ENCODE measurements around the gene MICAL2. TPM values are rescaled to one million over a fixed set of nuclear protein-coding genes. Genes with fewer than 3 reads are reported as not detected.

Gene MICAL2
- total and polyA plus RNA-seq, 2 donors (not counting 3 experiments of a cell fraction or from before 2014, with no cell fraction given), result 67.6 to 200 TPM

DNA sequence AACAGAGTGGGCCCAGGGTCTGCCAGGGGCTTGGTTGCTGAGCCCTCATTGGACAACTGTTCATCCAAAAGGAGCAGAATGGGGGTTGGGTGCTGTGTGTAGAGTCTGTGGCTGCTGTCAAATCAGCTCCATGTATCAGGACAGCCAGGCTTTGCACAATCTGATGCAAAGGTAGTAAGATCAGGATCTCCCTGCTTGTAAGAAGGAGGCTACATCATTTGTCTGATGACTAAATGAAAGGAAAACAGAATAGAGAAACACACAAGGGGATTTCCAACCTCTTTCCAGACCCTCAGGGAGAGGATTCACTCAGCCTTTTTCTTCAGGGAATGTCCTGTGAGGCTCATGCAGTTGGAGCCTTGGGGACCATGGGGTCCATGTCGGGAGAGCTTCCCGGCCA, 7.2 kb downstream of the MICAL2 start:
- H3K9ac ChIP-seq (replicated peaks; ENCODE audit: extremely low read depth, insufficient read depth, low read length), result no peak overlapping the region
- H2AFZ ChIP-seq (ENCODE audit: low read depth, low read length), result no peak overlapping the region
- H3K27ac ChIP-seq (ENCODE audit: insufficient read depth, low read depth, low read length), result no peak overlapping the region
- peaks cover 0 to 2% of the 10 kb centered on the region in 2 experiments for H3K36me3 ChIP-seq (ENCODE audit: control insufficient read depth in 2 of 2, extremely low read depth in 1 of 2, insufficient read depth in 2 of 2, low read length in 2 of 2)
- intact Hi-C loops (cut with micrococcal nuclease) (no loop called here), dilution Hi-C loops (cut with MboI; ENCODE audit: extremely low pct_ligation_motif_present, low sequenced_read_pairs) (no loop called here)
- no peak for DNase-seq (ENCODE audit: low read depth, low spot score)
- CTCF ChIA-PET, result interaction anchor here (0.8 to 1.2 kb wide), 2 partner anchors 47 to 120 kb away, joined by 3 read pairs; no protein-coding TSS in a partner anchor
- no peak overlapping the region for H3K4me3 ChIP-seq (replicated peaks in 1 of 3; ENCODE audit: insufficient read depth in 1 of 3, low read depth in 1 of 3, low read length in 3 of 3)
- peaks cover 17% of the 10 kb centered on the region for H3K4me1 ChIP-seq (ENCODE audit: control insufficient read depth, extremely low read depth, insufficient read depth, low read length)
- no peaks in the 10 kb centered on the region for H3K9me1 ChIP-seq (replicated peaks; ENCODE audit: control insufficient read depth, extremely low read depth, insufficient read depth, low read length)
- H3K9me3 ChIP-seq (replicated peaks; ENCODE audit: control insufficient read depth, insufficient read depth, low read length), result no peaks in the 10 kb centered on the region
- FAIRE-seq, result peak; percentile 50
- no TSS peak for BruUV-seq (replicated peaks)
- no peaks in the 10 kb centered on the region for H4K20me1 ChIP-seq (replicated peaks; ENCODE audit: control insufficient read depth, extremely low read depth, insufficient read depth, low read length)
- H3K4me2 ChIP-seq (ENCODE audit: insufficient read depth, low read length), result no peak overlapping the region
- no peaks in the 10 kb centered on the region for H3K27me3 ChIP-seq (ENCODE audit: control insufficient read depth in 2 of 2, insufficient read depth in 2 of 2, low read length in 2 of 2)
- TF ChIP-seq EZH2 (IDR thresholded peaks at IDR 0.05; ENCODE audit: borderline replicate concordance, low read depth, low read length, severe bottlenecking) (no peak), FOS (IDR thresholded peaks at IDR 0.05; ENCODE audit: borderline replicate concordance, insufficient read depth, low read length) (no peak), POLR2A (IDR thresholded peaks at IDR 0.05; ENCODE audit: low read depth, low read length) (no peak), POLR2AphosphoS5 (IDR thresholded peaks at IDR 0.05; ENCODE audit: insufficient read depth, low read depth, low read length) (no peak), GATA2 (IDR thresholded peaks at IDR 0.05; ENCODE audit: insufficient read depth, insufficient read length, low read depth, low read length) (no peak), JUN (IDR thresholded peaks at IDR 0.05; ENCODE audit: borderline replicate concordance, insufficient read depth, insufficient read length, low read depth) (no peak), MYC (IDR thresholded peaks at IDR 0.05; ENCODE audit: low read depth, low read length) (no peak)
- TF ChIP-seq, protein P1, sequence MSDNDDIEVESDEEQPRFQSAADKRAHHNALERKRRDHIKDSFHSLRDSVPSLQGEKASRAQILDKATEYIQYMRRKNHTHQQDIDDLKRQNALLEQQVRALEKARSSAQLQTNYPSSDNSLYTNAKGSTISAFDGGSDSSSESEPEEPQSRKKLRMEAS (IDR thresholded peaks at IDR 0.05; ENCODE audit: insufficient read depth, insufficient read length), result no peak
- TF ChIP-seq, protein P2, sequence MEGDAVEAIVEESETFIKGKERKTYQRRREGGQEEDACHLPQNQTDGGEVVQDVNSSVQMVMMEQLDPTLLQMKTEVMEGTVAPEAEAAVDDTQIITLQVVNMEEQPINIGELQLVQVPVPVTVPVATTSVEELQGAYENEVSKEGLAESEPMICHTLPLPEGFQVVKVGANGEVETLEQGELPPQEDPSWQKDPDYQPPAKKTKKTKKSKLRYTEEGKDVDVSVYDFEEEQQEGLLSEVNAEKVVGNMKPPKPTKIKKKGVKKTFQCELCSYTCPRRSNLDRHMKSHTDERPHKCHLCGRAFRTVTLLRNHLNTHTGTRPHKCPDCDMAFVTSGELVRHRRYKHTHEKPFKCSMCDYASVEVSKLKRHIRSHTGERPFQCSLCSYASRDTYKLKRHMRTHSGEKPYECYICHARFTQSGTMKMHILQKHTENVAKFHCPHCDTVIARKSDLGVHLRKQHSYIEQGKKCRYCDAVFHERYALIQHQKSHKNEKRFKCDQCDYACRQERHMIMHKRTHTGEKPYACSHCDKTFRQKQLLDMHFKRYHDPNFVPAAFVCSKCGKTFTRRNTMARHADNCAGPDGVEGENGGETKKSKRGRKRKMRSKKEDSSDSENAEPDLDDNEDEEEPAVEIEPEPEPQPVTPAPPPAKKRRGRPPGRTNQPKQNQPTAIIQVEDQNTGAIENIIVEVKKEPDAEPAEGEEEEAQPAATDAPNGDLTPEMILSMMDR (IDR thresholded peaks at IDR 0.05; ENCODE audit: extremely low read depth in 1 of 2, insufficient read depth in 1 of 2, low read depth in 1 of 2, low read length in 2 of 2), result no peak
- H3K79me2 ChIP-seq (ENCODE audit: control insufficient read depth, insufficient read depth, low read length), result peaks cover 95% of the 10 kb centered on the region
- POLR2A ChIA-PET, result no interaction called here

Measured in endothelial cell of umbilical vein (primary cell).